ENCODE results near the gene IFT57. TPM values are rescaled to one million over a fixed set of nuclear protein-coding genes. Genes with fewer than 3 reads are reported as not detected.
A peak's percentile ranks its signal among the peaks of the same experiment; 100 is the strongest.

Gene IFT57
- total and polyA plus RNA-seq, 12 donors = 5.9 to 29.5 (median 20.4) TPM

DNA sequence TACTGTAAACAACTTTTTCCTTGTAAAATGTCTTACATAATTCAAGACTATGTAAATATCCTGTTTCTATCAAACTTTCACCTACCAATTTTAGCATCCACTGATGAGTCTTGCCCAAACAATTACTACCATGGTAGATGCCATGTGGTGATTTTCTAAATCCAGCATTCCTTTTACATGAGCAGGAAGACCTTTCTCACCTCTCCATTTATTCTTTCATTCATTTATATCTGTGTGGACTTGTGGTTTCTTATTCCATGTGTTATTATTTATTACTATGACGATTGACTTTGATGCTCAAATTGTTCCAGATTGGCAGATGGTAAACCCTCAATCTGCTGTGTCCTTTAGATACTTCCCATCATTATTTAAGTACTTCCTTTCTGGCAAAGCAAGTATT, 62.4 kb downstream of the IFT57 start:
- H3K4me1 ChIP-seq = peaks cover 0 to 17% (median 0%) of the 10 kb centered on the region in 9 donors
- 58 to 64% methylated on average over 1 of the region's 1 CpG for WGBS, 2 donors
- H3K9me3 ChIP-seq = no peaks in the 10 kb centered on the region
- intact Hi-C loops (cut with DNase I) = no loop called here
- ATAC-seq (no peak), DNase-seq (no peak)
- H3K4me3 ChIP-seq = no peak overlapping the region
- H3K36me3 ChIP-seq = peaks cover 0 to 36% (median 0%) of the 10 kb centered on the region in 9 donors
- TF ChIP-seq, protein P1, sequence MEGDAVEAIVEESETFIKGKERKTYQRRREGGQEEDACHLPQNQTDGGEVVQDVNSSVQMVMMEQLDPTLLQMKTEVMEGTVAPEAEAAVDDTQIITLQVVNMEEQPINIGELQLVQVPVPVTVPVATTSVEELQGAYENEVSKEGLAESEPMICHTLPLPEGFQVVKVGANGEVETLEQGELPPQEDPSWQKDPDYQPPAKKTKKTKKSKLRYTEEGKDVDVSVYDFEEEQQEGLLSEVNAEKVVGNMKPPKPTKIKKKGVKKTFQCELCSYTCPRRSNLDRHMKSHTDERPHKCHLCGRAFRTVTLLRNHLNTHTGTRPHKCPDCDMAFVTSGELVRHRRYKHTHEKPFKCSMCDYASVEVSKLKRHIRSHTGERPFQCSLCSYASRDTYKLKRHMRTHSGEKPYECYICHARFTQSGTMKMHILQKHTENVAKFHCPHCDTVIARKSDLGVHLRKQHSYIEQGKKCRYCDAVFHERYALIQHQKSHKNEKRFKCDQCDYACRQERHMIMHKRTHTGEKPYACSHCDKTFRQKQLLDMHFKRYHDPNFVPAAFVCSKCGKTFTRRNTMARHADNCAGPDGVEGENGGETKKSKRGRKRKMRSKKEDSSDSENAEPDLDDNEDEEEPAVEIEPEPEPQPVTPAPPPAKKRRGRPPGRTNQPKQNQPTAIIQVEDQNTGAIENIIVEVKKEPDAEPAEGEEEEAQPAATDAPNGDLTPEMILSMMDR (IDR thresholded peaks at IDR 0.05) = no peak
- no peak overlapping the region for H3K27ac ChIP-seq
- no peaks in the 10 kb centered on the region for H3K27me3 ChIP-seq

DNA sequence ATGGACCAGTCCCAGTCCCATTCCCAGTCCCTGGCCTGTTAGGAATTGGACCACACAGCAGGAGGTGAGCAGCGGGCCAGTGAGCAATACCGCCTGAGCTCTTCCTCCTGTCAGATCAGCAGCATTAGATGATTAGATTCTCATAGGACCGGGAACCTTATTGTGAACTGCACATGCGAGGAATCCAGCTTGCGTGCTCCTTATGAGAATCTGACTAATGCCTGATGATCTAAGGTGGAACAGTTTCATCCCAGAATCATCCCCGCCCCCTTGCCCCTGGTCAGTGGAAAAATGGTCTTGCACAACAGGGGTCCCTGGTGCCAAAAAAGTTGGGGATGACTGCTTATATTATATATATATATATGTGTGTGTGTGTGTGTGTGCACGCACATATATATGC, 63.1 kb downstream of the IFT57 start:
- H3K36me3 ChIP-seq = peaks cover 0 to 36% (median 0%) of the 10 kb centered on the region in 9 donors
- WGBS, 2 donors = 95 to 97% methylated on average over 7 of the region's 7 CpGs
- intact Hi-C loops (cut with DNase I) = no loop called here
- TF ChIP-seq, protein P1 (IDR thresholded peaks at IDR 0.05) = no peak
- DNase-seq = no peak
- H3K9me3 ChIP-seq = no peaks in the 10 kb centered on the region
- H3K27ac ChIP-seq = no peak overlapping the region
- no peak overlapping the region for H3K4me3 ChIP-seq
- H3K4me1 ChIP-seq = peaks cover 0 to 17% (median 0%) of the 10 kb centered on the region in 9 donors
- H3K27me3 ChIP-seq = no peaks in the 10 kb centered on the region
- no peak for ATAC-seq

DNA sequence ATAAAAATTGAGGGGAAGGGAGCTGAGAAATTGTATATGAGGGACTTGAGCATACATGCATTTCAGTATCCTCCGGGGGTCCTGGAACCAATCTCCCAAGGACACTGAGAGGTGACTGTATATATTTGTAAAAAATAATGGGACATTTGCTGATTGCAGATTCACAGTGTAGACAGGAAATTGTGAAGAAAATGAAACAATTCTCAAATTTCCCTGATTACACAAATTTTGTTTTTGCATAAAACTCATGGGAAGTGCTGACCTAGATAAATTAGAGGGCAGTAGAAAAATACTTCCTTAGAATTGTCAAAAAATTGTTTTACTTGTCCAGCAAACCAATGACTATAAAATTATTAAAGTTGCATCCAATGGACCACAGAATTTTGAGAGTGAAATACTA, 64.0 kb downstream of the IFT57 start:
- Histone ChIP-seq H3K36me3 (peaks cover 0 to 36% (median 0%) of the 10 kb centered on the region in 9 donors), H3K4me1 (peaks cover 0 to 20% (median 0%) of the 10 kb centered on the region in 9 donors), H3K4me3 (no peak overlapping the region), H3K9me3 (no peaks in the 10 kb centered on the region), H3K27me3 (no peaks in the 10 kb centered on the region), H3K27ac (peak overlapping the region in 1 of 10 donors; percentile 10)
- WGBS, 2 donors = 83 to 85% methylated on average over 1 of the region's 1 CpG
- DNase-seq (no peak), ATAC-seq (no peak)
- intact Hi-C loops (cut with DNase I) = no loop called here
- TF ChIP-seq, protein P1 (IDR thresholded peaks at IDR 0.05) = no peak

DNA sequence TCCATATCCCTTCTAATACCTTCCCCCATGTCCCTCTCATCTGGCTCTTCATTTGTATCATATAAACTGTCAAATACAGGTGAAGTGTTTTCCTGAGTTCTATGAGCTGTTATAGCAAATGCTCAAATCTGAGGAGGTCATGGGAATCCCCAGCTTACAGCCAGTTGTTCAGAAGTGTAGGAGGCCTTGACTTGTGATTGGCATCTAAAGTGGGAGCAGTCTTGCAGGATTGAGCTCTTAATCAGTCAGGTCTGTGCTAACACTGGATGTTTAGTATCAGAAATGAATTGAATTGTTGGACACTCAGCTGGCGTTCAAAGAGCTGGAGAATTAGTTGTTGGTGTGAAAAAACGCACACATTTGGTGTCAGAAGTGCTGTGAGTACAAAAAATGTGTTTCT, 65.0 kb downstream of the IFT57 start:
- 86 to 92% methylated on average over 2 of the region's 2 CpGs for WGBS, 2 donors
- H3K4me1 ChIP-seq = peaks cover 0 to 24% (median 0%) of the 10 kb centered on the region in 9 donors
- H3K36me3 ChIP-seq = peaks cover 0 to 28% (median 0%) of the 10 kb centered on the region in 9 donors
- no peak overlapping the region for H3K4me3 ChIP-seq
- intact Hi-C loops (cut with DNase I) = no loop called here
- no peak overlapping the region for H3K27ac ChIP-seq
- ATAC-seq (no peak), DNase-seq (no peak)
- H3K27me3 ChIP-seq = no peaks in the 10 kb centered on the region
- no peaks in the 10 kb centered on the region for H3K9me3 ChIP-seq
- TF ChIP-seq, protein P1 (IDR thresholded peaks at IDR 0.05) = no peak

Measured in heart right ventricle (tissue), 16 donors.